CD4-positive, alpha-beta T cell (primary cell): ENCODE measurements around the gene NPAS3. TPM values are rescaled to one million over a fixed set of nuclear protein-coding genes. Genes with fewer than 3 reads are reported as not detected.

Experiments
- ATAC-seq: fragments of 200-7000 bp; cut with Tn5 transposase; one replicate; pipeline ENCODE4 v1.10.0; 2022; ENCODE audit warnings: mild to moderate bottlenecking; ENCODE audit not compliant: poor library complexity
- CTCF ChIA-PET: fragments of 350-600 bp; sonication (Branson Sonifier 250); formaldehyde crosslinking; loops from one replicate; lab custom pipeline; 2021; ENCODE audit warnings: antibody characterized with exemption, inconsistent platforms; lab: Charles Lee
- POLR2A ChIA-PET: fragments of 350-600 bp; sonication (Branson Sonifier 250); formaldehyde crosslinking; loops from one replicate; lab custom pipeline; 2021; ENCODE audit warnings: antibody characterized with exemption, inconsistent platforms; lab: Charles Lee
- DNase-seq, 14 experiments: peaks; one replicate each; pipeline ENCODE4 v3.0.0-alpha.2; 2013 to 2020; ENCODE audit warnings: mixed read lengths in 2 of 14
- H3K27ac ChIP-seq, 2 donors: one replicate each; pipeline versions ENCODE4 v1.5.1 to v1.7.0; 2013; ENCODE audit warnings: low read length in 2 of 2, low read depth in 1 of 2, mild to moderate bottlenecking in 1 of 2
- H3K27me3 ChIP-seq, 2 experiments: 1 replicate in 1 of 2; 2 replicates in 1 of 2; pipeline versions ENCODE4 v1.6.1 to v1.7.0; 2013; ENCODE audit warnings: low read length in 2 of 2, control low read depth in 1 of 2, mild to moderate bottlenecking in 1 of 2, moderate library complexity in 1 of 2; ENCODE audit not compliant: insufficient read depth in 2 of 2, control insufficient read depth in 1 of 2
- H3K36me3 ChIP-seq: one replicate; pipeline ENCODE4 v1.6.1; 2013; ENCODE audit warnings: low read length, control low read depth; ENCODE audit not compliant: insufficient read depth
- H3K4me1 ChIP-seq: one replicate; pipeline ENCODE4 v1.6.1; 2013; ENCODE audit warnings: low read length, control low read depth; ENCODE audit not compliant: insufficient read depth
- H3K4me3 ChIP-seq: one replicate; pipeline ENCODE4 v1.5.1; 2013; ENCODE audit warnings: mild to moderate bottlenecking, low read length, moderate library complexity
- H3K9me3 ChIP-seq, 2 experiments: 1 replicate in 1 of 2; 2 replicates in 1 of 2; pipeline versions ENCODE4 v1.6.1 to v1.7.0; 2013; ENCODE audit warnings: low read length in 2 of 2, mild to moderate bottlenecking in 2 of 2, control low read depth in 1 of 2, moderate library complexity in 1 of 2; ENCODE audit not compliant: control insufficient read depth in 1 of 2, insufficient read depth in 1 of 2
- H3K27ac Mint-ChIP-seq: one replicate; pipeline ENCODE4 v1.8.0; 2020; ENCODE audit warnings: mixed read lengths
- H3K27me3 Mint-ChIP-seq: one replicate; pipeline ENCODE4 v1.8.0; 2021; ENCODE audit warnings: mixed read lengths
- H3K36me3 Mint-ChIP-seq: one replicate; pipeline ENCODE4 v1.8.0; 2021; ENCODE audit warnings: low read depth, mixed read lengths
- H3K4me1 Mint-ChIP-seq: one replicate; pipeline ENCODE4 v1.8.0; 2021; ENCODE audit warnings: low read depth, mixed read lengths
- H3K4me3 Mint-ChIP-seq: one replicate; pipeline ENCODE4 v1.8.0; 2020; ENCODE audit warnings: mild to moderate bottlenecking, mixed read lengths
- H3K9me3 Mint-ChIP-seq: one replicate; pipeline ENCODE4 v1.8.0; 2020; ENCODE audit warnings: mixed read lengths
- CTCF ChIP-seq: fragments of 200-600 bp; IDR thresholded peaks from one replicate; pipeline ENCODE4 v1.8.0; 2022; ENCODE audit warnings: antibody characterized with exemption, mild to moderate bottlenecking
- intact Hi-C, 2 experiments: fragments of 100-400 bp; cut with DNase I in 1 of 2; cut with micrococcal nuclease in 1 of 2; formaldehyde crosslinking; loops; one replicate each; pipeline versions ENCODE4 v1.15.1 to v1.9.0; 2023 to 2025; cut with DNase I, micrococcal nuclease
- total RNA-seq, 174 experiments: library from RNA in 2 of 174; stranded (reverse) in 2 of 174; gene quantifications; one replicate each; pipeline ENCODE4 v1.2.3 and lab custom pipeline; 2021 to 2026

Gene NPAS3
- total RNA-seq, 2 experiments from 2014 or later: not detected

- Histone ChIP-seq H3K4me3 (no peak overlapping the region), H3K27ac (no peak overlapping the region), H3K36me3 (no peaks in the 10 kb centered on the region), H3K4me1 (no peaks in the 10 kb centered on the region), H3K27me3 (no peaks in the 10 kb centered on the region), H3K9me3 (no peaks in the 10 kb centered on the region)
- H3K27ac Mint-ChIP-seq: no peak overlapping the region
- no peaks in the 10 kb centered on the region for H3K4me1 Mint-ChIP-seq
- DNase-seq (no peak), ATAC-seq (no peak)
- no peaks in the 10 kb centered on the region for H3K36me3 Mint-ChIP-seq
- no peaks in the 10 kb centered on the region for H3K27me3 Mint-ChIP-seq
- TF ChIP-seq CTCF: no peak
- peaks cover 3% of the 10 kb centered on the region for H3K9me3 Mint-ChIP-seq
- ChIA-PET CTCF (interaction anchor here (0.7 kb wide), 1 partner anchor 10 kb away, joined by 3 read pairs; no protein-coding TSS in a partner anchor), POLR2A (no interaction called here)
- no peak overlapping the region for H3K4me3 Mint-ChIP-seq
- intact Hi-C loops: no loop called here
Observed at GRCh38 chr14:33691907-33692306, 753.2 kb downstream of the NPAS3 start.

GRCh38 chr14:33692762-33693161 lies 754.1 kb downstream of the NPAS3 start:
- CTCF ChIA-PET: interaction anchor here (0.7 kb wide), 1 partner anchor 10 kb away, joined by 3 read pairs; no protein-coding TSS in a partner anchor

GRCh38 chr14:33693237-33693636 lies 754.6 kb downstream of the NPAS3 start:
- H3K4me3 Mint-ChIP-seq: no peak overlapping the region
- no peak overlapping the region for H3K27ac ChIP-seq
- H3K27me3 ChIP-seq: no peaks in the 10 kb centered on the region
- no peaks in the 10 kb centered on the region for H3K36me3 ChIP-seq
- H3K9me3 ChIP-seq: no peaks in the 10 kb centered on the region
- ATAC-seq: no peak
- no peaks in the 10 kb centered on the region for H3K4me1 Mint-ChIP-seq
- H3K27me3 Mint-ChIP-seq: no peaks in the 10 kb centered on the region
- H3K9me3 Mint-ChIP-seq: peaks cover 3% of the 10 kb centered on the region
- CTCF ChIA-PET: no interaction called here
- TF ChIP-seq CTCF: no peak
- H3K36me3 Mint-ChIP-seq: no peaks in the 10 kb centered on the region
- POLR2A ChIA-PET: no interaction called here
- no peak overlapping the region for H3K27ac Mint-ChIP-seq
- DNase-seq: no peak
- H3K4me1 ChIP-seq: no peaks in the 10 kb centered on the region
- intact Hi-C loops: no loop called here
- H3K4me3 ChIP-seq: no peak overlapping the region

More at GRCh38 chr14:33692762-33693161, 754.1 kb downstream of the NPAS3 start:
- Mint-ChIP-seq H3K27me3 (no peaks in the 10 kb centered on the region), H3K4me1 (no peaks in the 10 kb centered on the region), H3K9me3 (peaks cover 3% of the 10 kb centered on the region), H3K4me3 (no peak overlapping the region), H3K36me3 (no peaks in the 10 kb centered on the region), H3K27ac (no peak overlapping the region)
- no peak for TF ChIP-seq CTCF
- intact Hi-C loops: no loop called here
- ATAC-seq: no peak
- DNase-seq: no peak
- Histone ChIP-seq H3K27me3 (no peaks in the 10 kb centered on the region), H3K4me3 (no peak overlapping the region), H3K36me3 (no peaks in the 10 kb centered on the region), H3K4me1 (no peaks in the 10 kb centered on the region), H3K27ac (no peak overlapping the region), H3K9me3 (no peaks in the 10 kb centered on the region)
- POLR2A ChIA-PET: no interaction called here
